DOHH2 (cell line): Measurements from ENCODE around the gene DPP8.
"Not testable (repeated sequence)": the region's sequence is repeated elsewhere in the genome, so short reads cannot be mapped to it uniquely, and the experiment has no call there.

Experiments used
- EZH2phosphoT487 ChIP-seq: fragments of 200-600 bp; sonication (generic); IDR thresholded peaks from 2 replicates; pipeline ENCODE4 v1.6.1; 2017; ENCODE audit warnings: borderline replicate concordance, mild to moderate bottlenecking, antibody characterized with exemption, low read length, moderate library complexity, mixed read lengths
- TF ChIP-seq, protein P1 (sequence below): fragments of 200-600 bp; sonication (generic); IDR thresholded peaks from one replicate; pipeline ENCODE4 v1.5.1; 2014; ENCODE audit warnings: antibody characterized with exemption, mild to moderate bottlenecking, low read depth, low read length; ENCODE audit not compliant: poor library complexity, severe bottlenecking

DNA sequence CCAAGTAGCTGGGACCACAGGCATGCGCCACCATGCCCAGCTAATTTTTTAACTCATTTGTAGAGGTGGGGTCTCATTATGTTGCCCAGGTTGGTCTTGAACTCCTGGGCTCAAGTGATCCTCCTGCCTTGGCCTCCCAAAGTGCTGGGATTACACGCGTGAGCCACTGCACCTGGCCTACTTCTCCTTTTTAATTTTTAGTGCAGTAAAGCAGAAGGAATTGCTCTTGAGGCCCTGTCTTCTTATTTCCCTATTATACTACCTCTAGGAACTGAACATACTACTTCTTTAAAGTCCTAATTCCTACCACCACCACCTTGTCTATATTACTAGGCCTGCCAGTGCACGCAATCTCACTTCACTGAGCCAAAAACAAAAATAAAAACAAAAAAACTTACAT lies 62.2 kb downstream of the DPP8 start:
- TF ChIP-seq, protein P1, sequence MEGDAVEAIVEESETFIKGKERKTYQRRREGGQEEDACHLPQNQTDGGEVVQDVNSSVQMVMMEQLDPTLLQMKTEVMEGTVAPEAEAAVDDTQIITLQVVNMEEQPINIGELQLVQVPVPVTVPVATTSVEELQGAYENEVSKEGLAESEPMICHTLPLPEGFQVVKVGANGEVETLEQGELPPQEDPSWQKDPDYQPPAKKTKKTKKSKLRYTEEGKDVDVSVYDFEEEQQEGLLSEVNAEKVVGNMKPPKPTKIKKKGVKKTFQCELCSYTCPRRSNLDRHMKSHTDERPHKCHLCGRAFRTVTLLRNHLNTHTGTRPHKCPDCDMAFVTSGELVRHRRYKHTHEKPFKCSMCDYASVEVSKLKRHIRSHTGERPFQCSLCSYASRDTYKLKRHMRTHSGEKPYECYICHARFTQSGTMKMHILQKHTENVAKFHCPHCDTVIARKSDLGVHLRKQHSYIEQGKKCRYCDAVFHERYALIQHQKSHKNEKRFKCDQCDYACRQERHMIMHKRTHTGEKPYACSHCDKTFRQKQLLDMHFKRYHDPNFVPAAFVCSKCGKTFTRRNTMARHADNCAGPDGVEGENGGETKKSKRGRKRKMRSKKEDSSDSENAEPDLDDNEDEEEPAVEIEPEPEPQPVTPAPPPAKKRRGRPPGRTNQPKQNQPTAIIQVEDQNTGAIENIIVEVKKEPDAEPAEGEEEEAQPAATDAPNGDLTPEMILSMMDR: not testable (repeated sequence)
- TF ChIP-seq EZH2phosphoT487: not testable (repeated sequence)
